ENCODE measurements around the gene PAX4.

PAX4 gene

GRCh38 chr7:127588697-127589482 is 29.1 kb downstream of the PAX4 start:
- no peak for DNase-seq (ENCODE audit: low read depth)
- peak; percentile 74 for TF ChIP-seq CTCF (IDR thresholded peaks at IDR 0.05; ENCODE audit: low read depth, low read length, missing control alignments)
- H3K4me3 ChIP-seq (ENCODE audit: low read depth, low read length): peak overlapping the region; percentile 98
- in situ Hi-C loops (cut with HindIII; ENCODE audit: low sequenced_read_pairs): loop anchor here (25.0 kb wide), 1 partner anchor 623 kb away; no protein-coding TSS in a partner anchor

- DNase-seq (ENCODE audit: low read depth): no peak
- no peak for TF ChIP-seq CTCF (IDR thresholded peaks at IDR 0.05; ENCODE audit: low read depth, low read length, missing control alignments)
- in situ Hi-C loops (cut with HindIII; ENCODE audit: low sequenced_read_pairs): loop anchor here (25.0 kb wide), 1 partner anchor 624 kb away; no protein-coding TSS in a partner anchor
- peak within 1 kb of the TSS; percentile 98 for H3K4me3 ChIP-seq (ENCODE audit: low read depth, low read length)
These were observed 29.8 kb downstream of the PAX4 start, which contains the start of gene ARF5 for GRCh38 chr7:127588019-127588696. TSS of gene ARF5 (plus strand) at chr7:127588411. CDS start at chr7:127588499, 88 bp downstream.

GRCh38 chr7:127587663-127588018 is 30.3 kb downstream of the PAX4 start:
- no peak for DNase-seq (ENCODE audit: low read depth)
- peak overlapping the region; percentile 98 for H3K4me3 ChIP-seq (ENCODE audit: low read depth, low read length)
- in situ Hi-C loops (cut with HindIII; ENCODE audit: low sequenced_read_pairs): loop anchor here (25.0 kb wide), 1 partner anchor 625 kb away; no protein-coding TSS in a partner anchor
- TF ChIP-seq CTCF (IDR thresholded peaks at IDR 0.05; ENCODE audit: low read depth, low read length, missing control alignments): no peak

- no peak overlapping the region for H3K4me3 ChIP-seq (ENCODE audit: low read depth, low read length)
- DNase-seq (ENCODE audit: low read depth): no peak
- no peak for TF ChIP-seq CTCF (IDR thresholded peaks at IDR 0.05; ENCODE audit: low read depth, low read length, missing control alignments)
- in situ Hi-C loops (cut with HindIII; ENCODE audit: low sequenced_read_pairs): loop anchor here (25.0 kb wide), 1 partner anchor 626 kb away; no protein-coding TSS in a partner anchor
These were observed 31.6 kb downstream of the PAX4 start for GRCh38 chr7:127586346-127586745.

GRCh38 chr7:127585044-127585953 is 32.6 kb downstream of the PAX4 start, which contains the start of gene GCC1:
TSS of gene GCC1 (minus strand) at chr7:127585596. CDS start at chr7:127585182, 414 bp downstream.
- peak; percentile 55 for DNase-seq (ENCODE audit: low read depth)
- peak within 1 kb of the TSS; percentile 89 for H3K4me3 ChIP-seq (ENCODE audit: low read depth, low read length)
- in situ Hi-C loops (cut with HindIII; ENCODE audit: low sequenced_read_pairs): loop anchor here (25.0 kb wide), 1 partner anchor 627 kb away; no protein-coding TSS in a partner anchor
- TF ChIP-seq CTCF (IDR thresholded peaks at IDR 0.05; ENCODE audit: low read depth, low read length, missing control alignments): no peak

Data from astrocyte of the cerebellum (primary cell).